GM12865 (cell line): ENCODE results near the gene C1orf56.

Experiments
- DNase-seq: peaks from one replicate; pipeline ENCODE4 v3.0.0; 2010; ENCODE audit warnings: low read depth
- H3K4me3 ChIP-seq: 2 replicates; pipeline ENCODE4 v1.5.1; 2011; ENCODE audit warnings: mild to moderate bottlenecking, low read depth, low read length, control low read depth
- TF ChIP-seq, protein P1 (sequence below): IDR thresholded peaks from 2 replicates; pipeline ENCODE4 v1.5.1; 2011; ENCODE audit warnings: low read length, control low read depth, low read depth, inconsistent platforms; ENCODE audit not compliant: insufficient read depth; ENCODE audit errors: missing control alignments

Gene C1orf56

GRCh38 chr1:151009206-151009587 is 38.4 kb upstream of the C1orf56 start:
- H3K4me3 ChIP-seq, result peak overlapping the region; percentile 99
- TF ChIP-seq, protein P1, sequence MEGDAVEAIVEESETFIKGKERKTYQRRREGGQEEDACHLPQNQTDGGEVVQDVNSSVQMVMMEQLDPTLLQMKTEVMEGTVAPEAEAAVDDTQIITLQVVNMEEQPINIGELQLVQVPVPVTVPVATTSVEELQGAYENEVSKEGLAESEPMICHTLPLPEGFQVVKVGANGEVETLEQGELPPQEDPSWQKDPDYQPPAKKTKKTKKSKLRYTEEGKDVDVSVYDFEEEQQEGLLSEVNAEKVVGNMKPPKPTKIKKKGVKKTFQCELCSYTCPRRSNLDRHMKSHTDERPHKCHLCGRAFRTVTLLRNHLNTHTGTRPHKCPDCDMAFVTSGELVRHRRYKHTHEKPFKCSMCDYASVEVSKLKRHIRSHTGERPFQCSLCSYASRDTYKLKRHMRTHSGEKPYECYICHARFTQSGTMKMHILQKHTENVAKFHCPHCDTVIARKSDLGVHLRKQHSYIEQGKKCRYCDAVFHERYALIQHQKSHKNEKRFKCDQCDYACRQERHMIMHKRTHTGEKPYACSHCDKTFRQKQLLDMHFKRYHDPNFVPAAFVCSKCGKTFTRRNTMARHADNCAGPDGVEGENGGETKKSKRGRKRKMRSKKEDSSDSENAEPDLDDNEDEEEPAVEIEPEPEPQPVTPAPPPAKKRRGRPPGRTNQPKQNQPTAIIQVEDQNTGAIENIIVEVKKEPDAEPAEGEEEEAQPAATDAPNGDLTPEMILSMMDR, result no peak
- DNase-seq, result no peak

DNA sequence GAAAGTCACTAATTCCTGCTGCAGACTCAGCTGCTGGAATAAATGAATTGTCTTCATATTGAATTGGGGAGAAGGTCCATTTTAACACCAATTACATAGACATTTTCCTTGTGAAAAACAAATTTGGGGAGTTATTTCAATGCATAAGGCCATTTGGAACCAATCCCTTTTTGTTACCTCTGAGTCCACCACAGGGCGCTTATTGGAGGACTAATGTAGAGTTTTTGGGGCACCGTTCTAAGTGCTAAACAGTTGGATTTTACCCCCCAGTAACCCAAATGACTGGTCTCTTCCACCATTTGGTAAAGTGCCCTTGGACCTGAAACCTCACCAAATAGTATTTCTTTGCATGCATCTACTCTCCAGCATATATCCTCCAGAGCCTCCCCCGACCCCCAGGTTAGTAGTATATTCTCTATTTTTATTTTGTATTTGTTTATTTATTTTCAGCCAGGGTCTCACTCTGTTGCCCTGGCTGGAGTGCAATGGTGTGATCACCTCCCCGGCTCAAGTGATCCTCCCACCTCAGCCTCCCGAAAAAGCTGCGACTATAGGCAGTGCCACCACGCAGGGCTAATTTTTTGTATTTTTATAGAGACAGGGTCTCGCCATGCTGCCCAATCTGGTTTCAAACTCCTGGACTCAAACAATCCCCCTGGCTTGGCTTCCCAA is 37.7 kb upstream of the C1orf56 start:
- DNase-seq, result no peak
- no peak overlapping the region for H3K4me3 ChIP-seq
- TF ChIP-seq, protein P1, result no peak

- no peak overlapping the region for H3K4me3 ChIP-seq
- TF ChIP-seq, protein P1, result no peak
- no peak for DNase-seq
Observed at GRCh38 chr1:151010346-151010726, 37.2 kb upstream of the C1orf56 start.

DNA sequence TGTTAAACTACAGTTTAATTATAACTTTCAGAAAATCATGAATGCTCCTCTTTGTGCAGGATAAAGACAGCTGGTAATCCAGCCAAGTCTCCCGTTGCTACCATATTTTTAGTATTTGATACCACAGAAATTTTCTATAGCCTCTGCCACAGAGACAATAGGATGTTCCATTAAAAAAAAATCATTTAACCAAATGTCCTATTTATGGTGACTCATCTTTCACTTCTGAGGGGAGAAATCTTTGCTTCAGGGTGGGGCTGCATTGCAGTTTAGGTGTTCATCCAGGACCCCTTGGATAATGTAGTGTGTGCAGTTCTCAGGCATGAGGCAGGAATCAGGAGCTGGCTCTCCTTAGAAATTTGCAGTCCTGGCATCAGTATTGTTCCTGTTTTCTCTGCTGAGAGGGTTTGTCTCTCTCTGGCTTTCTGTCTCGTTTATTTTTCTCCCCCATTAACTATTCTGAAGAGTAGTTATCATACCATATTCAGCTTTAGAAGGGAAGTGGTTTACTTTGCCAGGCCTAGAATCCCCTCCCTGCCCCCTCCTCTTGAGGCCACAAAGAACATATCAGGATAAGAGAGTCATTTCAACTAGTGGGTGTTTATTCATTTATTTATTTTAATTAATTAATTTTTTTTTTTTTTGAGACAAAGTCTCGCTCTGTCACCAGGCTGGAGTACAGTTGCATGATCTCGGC is 36.2 kb upstream of the C1orf56 start:
- H3K4me3 ChIP-seq, result no peak overlapping the region
- DNase-seq, result no peak
- TF ChIP-seq, protein P1, result no peak

GRCh38 chr1:151012684-151013471 is 34.7 kb upstream of the C1orf56 start:
- no peak overlapping the region for H3K4me3 ChIP-seq
- no peak for DNase-seq
- TF ChIP-seq, protein P1, result no peak

GRCh38 chr1:151013518-151013917 is 34.0 kb upstream of the C1orf56 start:
- TF ChIP-seq, protein P1, result no peak
- no peak for DNase-seq
- H3K4me3 ChIP-seq, result no peak overlapping the region
